ENCODE results near the gene MYO3A.

Gene MYO3A

DNA sequence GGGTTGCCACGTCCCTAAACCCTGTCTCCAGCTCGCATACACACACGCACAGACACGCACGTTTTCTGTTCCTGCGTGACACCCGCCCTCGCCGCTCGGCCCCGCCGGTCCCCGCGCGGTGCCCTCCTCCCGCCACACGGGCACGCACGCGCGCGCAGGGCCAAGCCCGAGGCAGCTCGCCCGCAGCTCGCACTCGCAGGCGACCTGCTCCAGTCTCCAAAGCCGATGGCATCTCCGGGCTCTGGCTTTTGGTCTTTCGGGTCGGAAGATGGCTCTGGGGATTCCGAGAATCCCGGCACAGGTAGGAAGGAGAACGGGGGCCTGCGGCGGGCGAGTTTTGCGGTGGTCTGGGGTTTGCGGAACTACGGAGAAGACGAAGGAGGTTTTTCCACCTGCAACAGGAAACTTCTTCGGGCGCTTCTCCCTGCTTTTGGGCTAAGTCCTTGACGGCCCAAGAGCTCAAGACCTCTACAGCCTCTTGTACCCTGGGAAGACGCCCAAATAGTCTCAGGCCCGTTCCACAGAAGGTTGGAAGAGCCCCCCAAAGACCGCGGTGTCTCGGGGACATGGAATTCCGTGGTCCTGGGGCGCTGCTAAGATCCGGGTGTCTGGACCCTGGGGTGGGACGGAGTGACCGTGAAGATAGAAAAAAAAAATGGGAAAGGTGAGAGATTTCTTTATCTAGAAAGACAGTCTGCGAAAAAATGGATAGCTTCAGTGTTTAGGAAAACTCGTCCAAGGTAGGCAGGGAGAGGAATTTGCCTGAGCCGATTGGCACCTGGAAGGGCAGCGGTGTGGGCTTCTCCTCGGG is 282.8 kb downstream of the MYO3A start, which contains the start of gene GAD2:
Gene GAD2, plus strand, starts transcription at position 190 of the 811 bp plus-strand sequence. Its CDS starts 36 bp downstream, at position 226.
- DNase-seq, result no peak

DNA sequence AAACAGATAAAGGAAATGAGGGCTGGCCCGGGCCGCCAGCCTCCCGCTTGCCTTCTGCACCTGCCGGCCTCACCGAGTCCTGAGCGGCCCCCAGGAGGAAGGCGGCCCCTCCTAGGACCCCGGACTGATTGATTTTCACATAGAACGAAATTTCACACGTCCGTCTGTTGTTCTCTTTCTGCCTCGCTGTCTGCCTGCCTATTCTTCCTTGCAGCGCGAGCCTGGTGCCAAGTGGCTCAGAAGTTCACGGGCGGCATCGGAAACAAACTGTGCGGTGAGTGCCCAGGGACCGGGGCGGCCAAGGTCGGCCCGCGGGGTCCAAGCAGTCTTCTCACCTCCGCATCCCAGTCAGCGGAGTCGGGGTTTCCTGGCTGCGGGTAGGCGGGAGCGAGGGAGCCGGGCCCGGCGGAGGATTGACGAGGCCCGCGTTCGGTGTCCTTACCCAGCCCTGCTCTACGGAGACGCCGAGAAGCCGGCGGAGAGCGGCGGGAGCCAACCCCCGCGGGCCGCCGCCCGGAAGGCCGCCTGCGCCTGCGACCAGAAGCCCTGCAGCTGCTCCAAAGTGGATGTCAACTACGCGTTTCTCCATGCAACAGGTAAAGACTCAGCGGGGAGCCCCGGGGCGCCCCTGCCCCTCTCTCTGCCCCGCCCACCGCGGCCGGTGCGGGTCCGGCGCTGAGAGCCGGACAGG is 283.5 kb downstream of the MYO3A start:
- DNase-seq, result no peak

DNA sequence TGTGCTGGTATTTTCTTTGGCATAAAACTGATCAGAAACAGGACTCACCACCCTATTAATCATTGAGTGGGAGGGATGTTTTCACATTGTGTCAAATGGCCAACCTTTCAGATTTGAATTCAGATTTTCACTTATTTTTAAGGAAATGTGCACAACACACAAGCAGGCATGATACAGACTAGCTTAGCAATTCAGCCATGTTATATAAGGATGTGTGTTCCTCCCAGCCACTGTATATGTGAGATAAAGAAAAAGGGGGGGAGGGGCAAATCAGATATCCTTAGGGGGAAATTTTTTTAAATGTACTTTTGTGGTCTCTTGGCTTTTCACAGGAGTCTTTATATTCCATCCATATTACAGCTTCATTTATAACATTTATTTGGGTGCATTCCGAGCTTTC is 285.6 kb downstream of the MYO3A start:
- no peak for DNase-seq

DNA sequence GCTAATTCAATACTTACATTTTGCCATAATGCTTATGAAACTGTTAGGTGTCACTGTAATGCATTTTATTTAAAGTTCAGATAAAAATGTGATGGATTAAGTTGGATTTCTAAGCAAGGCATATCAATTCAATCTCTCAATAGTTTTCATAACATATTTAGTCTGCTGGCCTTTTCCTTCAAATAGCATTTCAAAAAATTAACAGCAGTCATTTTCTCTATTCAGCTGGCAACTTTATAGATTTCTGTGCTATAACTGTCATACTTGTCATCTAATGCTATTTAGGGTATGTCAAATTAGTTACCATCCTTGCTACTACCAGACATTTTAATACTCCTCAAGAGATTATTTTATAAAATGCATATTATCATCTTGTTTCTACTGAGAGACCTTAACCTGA is 286.9 kb downstream of the MYO3A start:
- no peak for DNase-seq

DNA sequence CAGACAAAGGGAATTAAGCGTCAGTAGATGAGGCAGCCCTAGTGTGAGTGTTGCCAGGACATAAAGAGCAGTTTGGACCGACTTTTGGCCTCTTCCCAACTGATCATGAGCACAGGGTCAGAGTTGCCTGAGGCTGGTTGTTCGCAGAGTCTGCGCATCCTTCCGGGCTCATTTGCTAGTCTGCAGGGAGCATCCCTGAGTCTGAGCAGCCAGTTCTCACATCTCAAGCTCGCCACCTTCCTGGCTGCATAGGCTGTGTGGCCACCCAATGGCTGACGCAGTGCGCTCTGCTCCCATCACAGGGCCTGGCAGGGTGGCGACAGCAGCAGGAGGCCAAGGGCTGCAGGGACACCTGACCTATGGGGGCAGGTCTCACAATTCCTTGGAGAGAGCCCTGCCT is 287.5 kb downstream of the MYO3A start:
- DNase-seq, result no peak

DNA sequence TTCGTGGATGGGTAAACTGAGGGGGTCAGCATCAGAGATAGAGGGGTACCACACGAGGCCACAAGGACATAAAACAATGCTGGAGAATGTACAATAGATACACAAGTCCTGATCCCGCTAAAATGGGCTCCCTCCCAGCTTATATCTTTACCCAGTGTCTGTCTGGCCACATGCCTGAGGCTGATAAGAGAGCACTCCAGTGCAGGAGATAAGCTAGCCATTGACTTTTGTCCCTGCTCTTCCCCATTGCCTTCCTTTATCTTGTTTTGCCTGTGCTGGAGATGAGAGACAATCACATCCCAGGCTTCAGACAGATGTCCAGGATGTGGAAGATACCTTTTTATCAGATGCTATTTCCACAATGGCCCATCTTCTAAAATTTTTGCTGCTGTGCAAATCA is 288.5 kb downstream of the MYO3A start:
- DNase-seq, result no peak

DNA sequence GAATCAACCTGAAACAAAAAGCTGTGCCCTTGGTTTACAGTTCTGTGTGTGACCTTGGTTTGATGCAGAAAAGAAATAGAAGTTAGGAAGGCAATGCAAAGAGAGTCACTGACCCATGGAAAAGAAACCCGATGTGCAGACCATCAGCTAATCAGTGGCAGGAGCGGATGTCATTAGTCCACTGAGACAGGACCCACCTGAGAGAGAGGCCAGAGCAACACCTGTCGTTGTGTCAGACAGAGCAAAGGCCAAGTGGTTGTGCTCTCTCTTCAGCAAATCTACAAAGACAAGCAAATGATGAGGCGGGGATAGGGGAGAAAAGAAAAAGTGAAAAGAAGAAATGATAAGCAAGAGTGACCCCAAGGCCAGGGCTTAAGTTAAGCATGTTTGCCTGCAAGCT is 291.3 kb downstream of the MYO3A start:
- no peak for DNase-seq

DNA sequence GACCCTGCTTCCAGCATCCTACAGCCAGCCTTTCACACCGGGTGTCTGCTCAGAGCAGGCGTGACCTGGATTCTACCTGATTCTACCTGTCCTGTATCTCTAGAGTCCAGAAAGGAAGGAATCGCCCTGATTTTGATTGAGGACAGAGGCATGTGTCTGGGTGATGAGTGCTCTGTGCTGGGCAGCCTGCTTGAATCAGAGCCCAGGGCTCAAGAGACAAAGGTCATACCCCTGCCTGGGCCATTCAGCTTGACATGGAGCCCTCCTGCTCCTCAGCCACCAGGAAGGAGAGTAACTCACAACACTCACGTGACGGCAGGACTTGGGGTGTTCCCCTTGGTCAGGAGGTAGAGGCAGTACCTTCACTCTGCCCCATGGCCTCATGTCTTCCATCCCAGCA is 293.8 kb downstream of the MYO3A start:
- DNase-seq, result no peak

DNA sequence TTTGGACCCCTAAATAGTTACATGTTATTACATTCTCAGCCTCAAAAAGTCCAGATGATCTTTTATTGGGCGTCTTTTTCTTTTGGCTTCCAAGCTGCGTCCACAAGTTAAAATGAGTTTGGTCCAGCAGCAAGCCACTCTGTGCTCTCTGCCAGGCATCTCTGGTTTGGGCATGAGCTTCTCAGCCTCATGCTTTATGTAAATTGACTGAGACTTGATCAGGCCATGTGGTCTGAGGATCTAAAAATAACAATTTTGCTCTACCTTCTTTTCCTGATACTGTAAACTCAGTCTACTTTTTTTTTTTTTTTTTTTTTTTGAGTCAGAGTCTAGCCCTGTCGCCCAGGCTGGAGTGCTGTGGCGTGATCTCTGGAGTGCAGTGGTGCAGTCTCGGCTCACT is 298.1 kb downstream of the MYO3A start:
- DNase-seq, result no peak

DNA sequence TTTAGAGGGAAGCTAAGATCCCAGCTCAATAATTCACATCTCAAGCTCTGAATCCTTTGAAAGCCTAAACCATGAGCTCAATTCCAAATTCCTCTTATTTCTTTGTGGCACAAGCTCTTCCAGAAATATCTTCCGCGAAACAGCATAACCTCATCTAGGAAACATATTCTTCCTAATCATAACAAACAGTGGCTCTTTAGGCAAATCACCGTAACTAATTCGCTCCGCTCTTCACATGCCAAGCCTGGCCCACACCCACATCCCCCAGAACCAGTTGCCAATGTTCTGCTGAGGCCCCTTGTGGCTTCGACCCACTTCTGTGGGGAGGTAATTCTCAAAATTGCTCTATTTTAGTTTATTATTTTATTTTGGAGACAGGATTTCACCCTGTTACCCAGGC is 301.7 kb downstream of the MYO3A start:
- no peak for DNase-seq

DNA sequence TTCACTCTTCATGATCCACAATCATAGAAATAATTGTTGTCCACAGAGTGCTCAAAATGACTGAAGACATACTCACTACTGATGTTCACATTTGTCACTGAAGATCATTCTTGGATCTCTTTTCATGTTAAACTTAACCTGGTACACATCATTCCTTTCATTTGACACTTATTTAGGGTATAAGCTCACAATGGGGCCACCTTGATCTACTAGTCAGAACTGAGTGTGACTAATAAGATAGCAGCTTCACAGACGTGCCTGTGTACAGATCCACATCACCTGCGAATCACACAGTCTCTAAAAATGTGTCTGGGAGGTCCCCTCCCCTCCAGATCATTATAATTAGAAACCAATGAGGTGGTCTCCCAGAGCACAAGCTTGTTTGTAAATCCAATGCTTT is 304.3 kb downstream of the MYO3A start:
- DNase-seq, result no peak

DNA sequence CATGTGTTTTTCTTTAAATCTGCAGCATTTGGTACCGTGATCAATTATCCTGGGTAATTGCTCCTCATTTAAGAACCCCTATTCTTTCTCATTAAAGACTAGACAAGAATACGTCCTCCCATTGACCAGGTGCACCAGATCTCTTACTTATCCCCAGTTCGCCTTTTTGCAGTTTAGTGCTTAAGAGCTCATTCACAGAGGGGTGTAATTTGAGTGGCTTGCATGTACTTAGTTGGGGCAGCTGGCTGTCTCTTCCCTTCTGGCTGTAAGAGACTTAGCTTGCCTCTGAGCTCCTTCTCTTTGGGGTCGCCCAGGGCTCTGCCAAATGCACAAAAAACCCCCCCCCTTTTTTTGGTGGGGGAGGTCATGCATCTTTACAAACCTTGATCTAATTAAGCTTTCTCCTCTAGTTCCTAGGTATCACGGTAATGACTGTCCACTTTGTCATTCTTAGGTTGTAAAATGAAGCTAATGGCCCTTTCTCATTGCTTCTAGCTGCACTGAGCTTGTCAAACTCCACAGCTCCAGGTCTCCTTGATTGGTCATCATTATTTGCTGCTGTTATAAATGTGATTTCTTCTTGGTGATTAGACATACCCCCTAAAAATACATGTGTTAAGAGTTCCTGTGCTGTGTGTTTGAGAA is 308.8 kb downstream of the MYO3A start:
- DNase-seq, result no peak

DNA sequence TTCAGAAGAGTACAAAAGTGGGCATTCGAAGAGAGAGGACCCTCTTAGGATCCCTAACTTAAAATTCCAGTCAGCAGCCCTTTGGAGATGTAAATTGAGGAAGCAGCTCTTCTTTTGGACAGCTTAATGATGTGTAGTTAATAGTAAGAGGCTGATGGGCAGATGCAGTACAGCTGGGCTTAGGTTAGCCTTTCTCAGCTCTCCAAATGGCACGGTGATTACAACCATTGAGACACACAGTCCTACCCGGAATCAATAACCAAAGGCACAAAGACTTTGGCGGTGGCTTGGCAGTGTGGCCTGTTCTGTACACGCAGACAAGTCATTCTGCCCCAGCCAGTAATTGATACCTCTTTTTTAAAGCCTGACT is 309.3 kb downstream of the MYO3A start:
- no peak for DNase-seq

DNA sequence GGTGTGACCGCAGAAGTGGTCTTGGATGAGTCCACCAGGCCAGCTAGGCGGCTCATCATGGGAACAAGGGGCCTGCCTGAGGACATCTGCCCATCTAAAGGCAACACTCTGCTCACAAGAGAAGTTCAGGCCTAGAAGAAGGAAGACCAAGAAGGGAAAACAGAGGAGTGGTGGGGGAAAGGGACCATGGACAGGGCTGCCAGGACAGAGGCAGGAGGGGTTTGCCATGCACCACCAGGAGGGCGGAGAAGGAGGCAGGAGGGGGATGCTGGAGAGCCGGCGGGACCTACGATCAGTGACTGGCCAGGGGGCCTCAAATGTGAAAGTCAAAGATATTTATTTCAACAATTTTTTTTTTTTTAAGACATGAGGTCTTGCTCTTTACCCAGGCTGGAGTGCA is 315.7 kb downstream of the MYO3A start:
- no peak for DNase-seq

DNA sequence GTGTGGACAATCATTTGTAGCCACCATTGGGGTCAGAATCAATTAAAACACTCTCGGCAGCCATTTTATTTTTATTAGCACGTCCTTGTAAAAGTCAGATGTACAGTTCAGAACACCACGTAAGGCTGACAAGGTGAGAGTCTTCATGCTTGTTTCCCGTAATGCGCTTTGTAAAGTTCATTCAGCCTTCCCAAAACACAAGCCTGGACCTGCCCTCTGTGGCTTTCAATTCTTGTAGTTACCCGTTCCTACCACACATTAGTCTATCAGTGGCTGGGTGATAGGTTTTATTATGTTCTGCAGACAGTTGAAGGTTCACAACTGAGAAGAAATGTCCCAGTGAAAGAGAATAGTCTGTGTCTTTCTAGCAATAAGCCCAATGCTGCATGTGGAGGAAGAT is 317.9 kb downstream of the MYO3A start:
- DNase-seq, result no peak

DNA sequence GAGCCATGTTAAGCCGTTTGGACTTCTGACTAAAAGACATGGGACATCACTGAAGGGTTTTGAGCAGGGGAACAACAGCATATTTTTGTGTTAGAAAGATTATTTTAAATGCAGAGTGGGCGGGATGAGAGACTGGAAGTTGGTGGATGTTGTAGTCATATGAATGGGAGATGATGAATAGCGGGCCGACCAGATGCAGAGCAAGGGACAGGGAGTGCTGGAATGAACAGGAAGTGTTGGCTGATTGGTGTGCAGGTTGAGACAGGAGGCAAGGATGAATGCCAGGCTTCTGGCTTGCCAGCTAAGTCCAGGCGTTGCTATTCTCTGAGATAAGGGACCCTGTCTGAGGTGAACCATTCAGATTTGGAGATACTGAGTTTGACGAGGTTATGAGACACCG is 320.6 kb downstream of the MYO3A start:
- no peak for DNase-seq

DNA sequence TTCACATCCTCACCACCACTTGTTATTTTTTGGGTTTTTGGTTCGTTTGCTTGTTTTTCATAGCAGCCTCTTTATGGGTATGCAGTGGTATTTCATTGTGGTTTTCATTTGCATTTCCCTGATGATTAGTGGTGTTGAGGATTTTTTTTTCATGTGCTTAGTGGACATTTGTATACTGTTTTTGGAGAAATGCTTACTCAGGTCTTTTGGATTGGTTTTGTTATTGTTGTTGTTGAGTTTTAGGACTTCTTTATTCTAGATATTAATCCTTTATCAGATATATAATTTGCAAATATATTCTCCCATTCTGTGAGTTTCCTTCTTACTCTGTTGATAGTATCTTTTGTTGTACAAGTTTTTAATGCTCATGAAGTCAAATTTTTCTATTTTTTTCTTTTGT is 325.3 kb downstream of the MYO3A start:
- no peak for DNase-seq

All from activated effector memory CD4-positive, alpha-beta T cell treated with anti-CD3 and anti-CD28 coated beads, Interleukin-2, amount 50 U/mL, for 16 hours (primary cell).